Osteoblast (primary cell): ENCODE results near the gene TMEM109. TPM values are rescaled to one million over a fixed set of nuclear protein-coding genes. Genes with fewer than 3 reads are reported as not detected.
A peak's percentile ranks its signal among the peaks of the same experiment; 100 is the strongest.

ENCODE experiments used
- DNase-seq: peaks from one replicate; pipeline ENCODE4 v3.0.0; 2011; ENCODE audit warnings: low spot score, mixed read lengths; ENCODE audit not compliant: insufficient read length; ENCODE audit errors: missing footprints
- H2AFZ ChIP-seq: 2 replicates; pipeline ENCODE4 v1.6.0; 2011; ENCODE audit warnings: mild to moderate bottlenecking, low read length
- H3K27ac ChIP-seq: 2 replicates; pipeline ENCODE4 v1.5.1; 2011; ENCODE audit warnings: mild to moderate bottlenecking, low read depth, low read length, moderate library complexity
- H3K27me3 ChIP-seq: 2 replicates; pipeline ENCODE4 v1.6.0; 2012; ENCODE audit warnings: mild to moderate bottlenecking, control low read depth, inconsistent platforms, low read length, moderate library complexity; ENCODE audit not compliant: insufficient read depth
- H3K36me3 ChIP-seq: 2 replicates; pipeline ENCODE4 v1.5.1; 2011; ENCODE audit warnings: mild to moderate bottlenecking, low read length, control low read depth, moderate library complexity; ENCODE audit not compliant: insufficient read depth
- H3K4me1 ChIP-seq: 2 replicates; pipeline ENCODE4 v1.5.1; 2011; ENCODE audit warnings: mild to moderate bottlenecking, low read length, control low read depth, moderate library complexity; ENCODE audit not compliant: insufficient read depth
- H3K4me2 ChIP-seq: 2 replicates; pipeline ENCODE4 v1.6.0; 2011; ENCODE audit warnings: mild to moderate bottlenecking, low read length; ENCODE audit not compliant: insufficient read depth
- H3K4me3 ChIP-seq: fragments of 200-600 bp; sonication (generic); 3 replicates; pipeline ENCODE4 v1.5.1; 2012; ENCODE audit warnings: mild to moderate bottlenecking, low read length, inconsistent platforms; ENCODE audit not compliant: insufficient read depth
- H3K79me2 ChIP-seq: 2 replicates; pipeline ENCODE4 v1.6.0; 2012; ENCODE audit warnings: mild to moderate bottlenecking, low read length, control low read depth, inconsistent platforms; ENCODE audit not compliant: insufficient read depth
- H3K9me3 ChIP-seq: 2 replicates; pipeline ENCODE4 v1.5.1; 2011; ENCODE audit warnings: low read depth, low read length, control low read depth
- H4K20me1 ChIP-seq: 2 replicates; pipeline ENCODE4 v1.6.0; 2012; ENCODE audit warnings: mild to moderate bottlenecking, low read length, control low read depth; ENCODE audit not compliant: insufficient read depth
- total RNA-seq: library from RNA; depleted of rRNA; stranded (reverse); fragments of >200 nt; gene quantifications from 2 replicates; pipeline ENCODE4 v1.2.3, GENCODE V29; 2012
- TF ChIP-seq, protein P1 (sequence below): IDR thresholded peaks from 2 replicates; pipeline ENCODE4 v1.5.1; 2011; ENCODE audit warnings: mild to moderate bottlenecking, low read depth, low read length, moderate library complexity; ENCODE audit errors: extremely low read depth

Gene TMEM109
- total RNA-seq, 1 donor = 36.6 TPM

DNA sequence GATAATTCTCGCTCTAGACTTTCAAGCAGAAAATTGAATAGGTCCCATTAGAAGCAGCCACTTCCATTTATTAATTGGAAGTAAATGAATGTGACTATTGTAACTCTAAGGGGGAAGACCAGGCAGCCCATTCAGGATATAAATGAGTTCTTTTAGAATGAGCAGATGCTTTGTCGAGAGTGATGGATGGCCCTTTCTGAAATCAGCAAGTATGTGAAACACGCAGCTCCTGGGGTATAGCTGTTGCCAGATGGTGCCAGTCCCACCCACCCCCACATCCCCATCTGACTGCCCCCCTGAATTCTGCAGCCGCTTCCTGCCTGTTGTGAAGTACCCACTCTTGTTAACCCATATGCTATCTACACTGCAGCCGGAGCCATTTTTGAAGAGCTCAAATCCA, 34.3 kb downstream of the TMEM109 start:
- H3K4me3 ChIP-seq = no peak overlapping the region
- no peak for DNase-seq
- no peak overlapping the region for H2AFZ ChIP-seq
- TF ChIP-seq, protein P1, sequence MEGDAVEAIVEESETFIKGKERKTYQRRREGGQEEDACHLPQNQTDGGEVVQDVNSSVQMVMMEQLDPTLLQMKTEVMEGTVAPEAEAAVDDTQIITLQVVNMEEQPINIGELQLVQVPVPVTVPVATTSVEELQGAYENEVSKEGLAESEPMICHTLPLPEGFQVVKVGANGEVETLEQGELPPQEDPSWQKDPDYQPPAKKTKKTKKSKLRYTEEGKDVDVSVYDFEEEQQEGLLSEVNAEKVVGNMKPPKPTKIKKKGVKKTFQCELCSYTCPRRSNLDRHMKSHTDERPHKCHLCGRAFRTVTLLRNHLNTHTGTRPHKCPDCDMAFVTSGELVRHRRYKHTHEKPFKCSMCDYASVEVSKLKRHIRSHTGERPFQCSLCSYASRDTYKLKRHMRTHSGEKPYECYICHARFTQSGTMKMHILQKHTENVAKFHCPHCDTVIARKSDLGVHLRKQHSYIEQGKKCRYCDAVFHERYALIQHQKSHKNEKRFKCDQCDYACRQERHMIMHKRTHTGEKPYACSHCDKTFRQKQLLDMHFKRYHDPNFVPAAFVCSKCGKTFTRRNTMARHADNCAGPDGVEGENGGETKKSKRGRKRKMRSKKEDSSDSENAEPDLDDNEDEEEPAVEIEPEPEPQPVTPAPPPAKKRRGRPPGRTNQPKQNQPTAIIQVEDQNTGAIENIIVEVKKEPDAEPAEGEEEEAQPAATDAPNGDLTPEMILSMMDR = no peak
- H3K4me1 ChIP-seq = peaks cover 5% of the 10 kb centered on the region
- H3K9me3 ChIP-seq = no peaks in the 10 kb centered on the region
- H3K4me2 ChIP-seq = no peak overlapping the region
- no peaks in the 10 kb centered on the region for H3K36me3 ChIP-seq
- no peaks in the 10 kb centered on the region for H3K27me3 ChIP-seq
- peaks cover 4% of the 10 kb centered on the region for H4K20me1 ChIP-seq
- H3K79me2 ChIP-seq = no peaks in the 10 kb centered on the region
- no peak overlapping the region for H3K27ac ChIP-seq

DNA sequence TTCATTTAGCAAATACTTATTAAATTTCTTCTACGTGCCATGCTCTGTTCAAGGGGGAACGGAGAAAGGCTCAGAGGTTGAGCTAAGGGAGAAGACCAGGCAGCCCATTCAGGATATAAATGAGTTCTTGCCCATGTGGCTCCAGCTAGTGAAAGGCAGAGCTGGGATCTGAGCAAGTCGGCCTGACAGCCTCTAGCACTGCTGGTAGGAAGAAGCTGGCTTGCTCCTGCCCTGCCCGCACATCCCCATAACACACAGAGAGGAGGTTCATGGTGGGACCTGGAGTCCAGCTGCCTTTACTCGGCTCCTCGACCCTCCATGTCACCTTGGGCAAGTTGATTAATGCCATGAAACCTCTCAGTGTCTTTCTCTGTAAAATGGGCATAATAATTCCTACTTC, 36.1 kb downstream of the TMEM109 start:
- H3K79me2 ChIP-seq = no peaks in the 10 kb centered on the region
- H3K9me3 ChIP-seq = no peaks in the 10 kb centered on the region
- H3K27me3 ChIP-seq = no peaks in the 10 kb centered on the region
- H3K27ac ChIP-seq = no peak overlapping the region
- H3K4me2 ChIP-seq = no peak overlapping the region
- no peaks in the 10 kb centered on the region for H4K20me1 ChIP-seq
- no peak overlapping the region for H2AFZ ChIP-seq
- no peak for DNase-seq
- no peak overlapping the region for H3K4me3 ChIP-seq
- H3K4me1 ChIP-seq = peaks cover 5% of the 10 kb centered on the region
- TF ChIP-seq, protein P1 = no peak
- no peaks in the 10 kb centered on the region for H3K36me3 ChIP-seq

- TF ChIP-seq, protein P1 = no peak
- Histone ChIP-seq H3K4me3 (peak overlapping the region; percentile 78), H3K36me3 (no peaks in the 10 kb centered on the region), H3K4me1 (peaks cover 5% of the 10 kb centered on the region), H3K27me3 (no peaks in the 10 kb centered on the region), H3K4me2 (peak overlapping the region; percentile 95), H3K9me3 (no peaks in the 10 kb centered on the region), H3K79me2 (no peaks in the 10 kb centered on the region), H4K20me1 (no peaks in the 10 kb centered on the region), H2AFZ (peak overlapping the region; percentile 99), H3K27ac (no peak overlapping the region)
- peak; percentile 81 for DNase-seq
These were observed 37.1 kb downstream of the TMEM109 start for GRCh38 chr11:60950933-60951605.

DNA sequence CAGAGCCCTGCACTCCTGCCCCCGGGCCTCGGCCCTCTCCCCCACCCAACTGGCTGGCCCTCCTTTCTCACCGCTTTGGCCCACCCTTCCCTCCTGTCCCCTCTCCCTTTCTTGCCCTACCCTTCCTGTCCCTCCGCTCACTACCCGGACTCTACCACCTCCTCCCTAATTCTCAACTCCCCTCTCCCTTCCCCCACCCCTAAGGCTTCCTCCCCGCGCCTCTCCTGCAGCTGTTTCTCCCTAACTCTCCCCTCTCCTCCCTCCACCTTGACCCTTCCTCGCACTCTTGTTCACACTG, 37.6 kb downstream of the TMEM109 start:
- Histone ChIP-seq H3K36me3 (no peaks in the 10 kb centered on the region), H3K27me3 (no peaks in the 10 kb centered on the region), H2AFZ (peak overlapping the region; percentile 99), H3K4me1 (peaks cover 5% of the 10 kb centered on the region), H3K4me3 (peak overlapping the region; percentile 78), H4K20me1 (no peaks in the 10 kb centered on the region), H3K4me2 (peak overlapping the region; percentile 95), H3K27ac (peak overlapping the region; percentile 62), H3K9me3 (no peaks in the 10 kb centered on the region), H3K79me2 (no peaks in the 10 kb centered on the region)
- DNase-seq = no peak
- TF ChIP-seq, protein P1 = no peak
